ENCODE results near the gene PTPRE.

DNA sequence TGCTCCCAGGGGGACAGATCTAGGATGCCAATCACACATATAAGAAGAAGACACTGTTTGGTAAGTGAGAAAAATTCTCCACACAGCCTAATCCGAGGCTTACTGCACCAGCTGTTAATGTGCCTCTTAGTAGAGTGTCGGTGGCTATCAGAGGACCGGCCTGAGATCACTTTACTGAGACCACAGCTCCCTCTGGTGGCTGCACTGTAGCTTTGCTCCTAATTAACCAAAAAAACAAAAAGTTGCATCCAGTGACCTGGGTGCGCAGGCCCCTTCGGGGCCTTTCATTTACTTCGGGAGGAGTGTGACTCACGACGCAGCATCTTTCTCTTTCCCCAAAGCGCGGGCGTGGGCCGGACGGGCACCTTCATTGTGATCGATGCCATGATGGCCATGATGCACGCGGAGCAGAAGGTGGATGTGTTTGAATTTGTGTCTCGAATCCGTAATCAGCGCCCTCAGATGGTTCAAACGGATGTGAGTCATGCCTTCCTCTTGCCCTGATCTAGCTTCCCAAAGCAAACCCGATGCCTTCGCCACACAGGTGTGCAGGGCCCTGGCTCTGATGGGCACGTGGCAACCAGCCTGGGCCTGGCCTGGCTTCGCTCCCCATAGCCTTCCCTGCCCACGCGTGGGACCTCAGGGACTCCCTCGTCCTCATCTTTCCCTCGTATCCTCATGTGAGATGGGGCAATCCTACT lies 162.6 kb downstream of the PTPRE start:
- no peak for TF ChIP-seq TAF1 (IDR thresholded peaks at IDR 0.05; ENCODE audit: low read depth, low read length)
- TF ChIP-seq POLR2A (IDR thresholded peaks at IDR 0.05; ENCODE audit: low read depth, low read length) = no peak
- TF ChIP-seq SPI1 (IDR thresholded peaks at IDR 0.05; ENCODE audit: low read depth, low read length) = no peak
- no peak for TF ChIP-seq POLR2AphosphoS5 (IDR thresholded peaks at IDR 0.05; ENCODE audit: low read depth, low read length)
- TF ChIP-seq PAX5 (IDR thresholded peaks at IDR 0.05; ENCODE audit: insufficient read depth, low read length, severe bottlenecking) = no peak
- TF ChIP-seq POU2F2 (IDR thresholded peaks at IDR 0.05; ENCODE audit: low read depth, low read length) = no peak
